HCT116 (cell line): ENCODE results near the gene NDST3.

Experiments
- ATF3 ChIP-seq: IDR thresholded peaks from 2 replicates; pipeline ENCODE4 v1.6.1; 2012
- CBX3 ChIP-seq: IDR thresholded peaks from 2 replicates; pipeline ENCODE4 v1.6.1; 2012; ENCODE audit warnings: low read depth
- EZH2 ChIP-seq: fragments of 200-600 bp; sonication (generic); IDR thresholded peaks from 2 replicates; pipeline ENCODE4 v1.6.1; 2017; ENCODE audit warnings: antibody characterized with exemption, mixed run types
- EZH2phosphoT487 ChIP-seq: fragments of 200-600 bp; IDR thresholded peaks from 2 replicates; pipeline ENCODE4 v1.6.1; 2018; ENCODE audit warnings: antibody characterized with exemption, borderline replicate concordance
- FOSL1 ChIP-seq: IDR thresholded peaks from 2 replicates; pipeline ENCODE4 v1.6.1; 2012; ENCODE audit warnings: low read depth
- JUND ChIP-seq: IDR thresholded peaks from 2 replicates; pipeline ENCODE4 v1.6.1; 2012
- POLR2A ChIP-seq: IDR thresholded peaks from 2 replicates; pipeline ENCODE4 v1.7.0; 2011; ENCODE audit warnings: borderline replicate concordance; ENCODE audit not compliant: insufficient read depth, insufficient read length; ENCODE audit errors: extremely low read depth
- RAD21 ChIP-seq: IDR thresholded peaks from 2 replicates; pipeline ENCODE4 v1.6.1; 2012; ENCODE audit warnings: low read depth, mild to moderate bottlenecking
- REST ChIP-seq: IDR thresholded peaks from 2 replicates; pipeline ENCODE4 v1.6.1; 2012; ENCODE audit warnings: low read depth
- SIN3A ChIP-seq: IDR thresholded peaks from 2 replicates; pipeline ENCODE4 v1.6.1; 2012; ENCODE audit warnings: low read depth
- SP1 ChIP-seq: IDR thresholded peaks from 2 replicates; pipeline ENCODE4 v1.6.1; 2012; ENCODE audit warnings: low read depth
- YY1 ChIP-seq: IDR thresholded peaks from 2 replicates; pipeline ENCODE4 v1.6.1; 2011; ENCODE audit warnings: low read length, low read depth, moderate library complexity, mild to moderate bottlenecking; ENCODE audit not compliant: insufficient replicate concordance; ENCODE audit errors: extremely low read depth
- TF ChIP-seq, protein P1 (sequence below), 3 experiments: fragments of 200-600 bp in 1 of 3; sonication (generic) in 1 of 3; IDR thresholded peaks in 2 of 3; conservative IDR thresholded peaks in 1 of 3; 2 replicates each; pipeline ENCODE4 v1.5.1; 2012 to 2017; ENCODE audit warnings: low read depth in 2 of 3, low read length in 2 of 3, antibody characterized with exemption in 1 of 3, borderline replicate concordance in 1 of 3, control low read depth in 1 of 3, mild to moderate bottlenecking in 1 of 3, mixed read lengths in 1 of 3, mixed run types in 1 of 3, moderate library complexity in 1 of 3; ENCODE audit not compliant: insufficient read depth in 1 of 3

- TF ChIP-seq, protein P1, sequence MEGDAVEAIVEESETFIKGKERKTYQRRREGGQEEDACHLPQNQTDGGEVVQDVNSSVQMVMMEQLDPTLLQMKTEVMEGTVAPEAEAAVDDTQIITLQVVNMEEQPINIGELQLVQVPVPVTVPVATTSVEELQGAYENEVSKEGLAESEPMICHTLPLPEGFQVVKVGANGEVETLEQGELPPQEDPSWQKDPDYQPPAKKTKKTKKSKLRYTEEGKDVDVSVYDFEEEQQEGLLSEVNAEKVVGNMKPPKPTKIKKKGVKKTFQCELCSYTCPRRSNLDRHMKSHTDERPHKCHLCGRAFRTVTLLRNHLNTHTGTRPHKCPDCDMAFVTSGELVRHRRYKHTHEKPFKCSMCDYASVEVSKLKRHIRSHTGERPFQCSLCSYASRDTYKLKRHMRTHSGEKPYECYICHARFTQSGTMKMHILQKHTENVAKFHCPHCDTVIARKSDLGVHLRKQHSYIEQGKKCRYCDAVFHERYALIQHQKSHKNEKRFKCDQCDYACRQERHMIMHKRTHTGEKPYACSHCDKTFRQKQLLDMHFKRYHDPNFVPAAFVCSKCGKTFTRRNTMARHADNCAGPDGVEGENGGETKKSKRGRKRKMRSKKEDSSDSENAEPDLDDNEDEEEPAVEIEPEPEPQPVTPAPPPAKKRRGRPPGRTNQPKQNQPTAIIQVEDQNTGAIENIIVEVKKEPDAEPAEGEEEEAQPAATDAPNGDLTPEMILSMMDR (IDR thresholded peaks at IDR 0.05 in 2 of 3, conservative IDR thresholded peaks at IDR 0.05 in 1 of 3; ENCODE audit: borderline replicate concordance in 1 of 3, insufficient read depth in 1 of 3, low read depth in 2 of 3, low read length in 2 of 3) = no peak
- TF ChIP-seq FOSL1 = no peak
- no peak for TF ChIP-seq ATF3
- TF ChIP-seq POLR2A = no peak
- TF ChIP-seq RAD21 = no peak
- no peak for TF ChIP-seq YY1
- TF ChIP-seq SP1 = no peak
- TF ChIP-seq EZH2phosphoT487 = no peak
- no peak for TF ChIP-seq REST
- no peak for TF ChIP-seq SIN3A
- TF ChIP-seq JUND = no peak
- TF ChIP-seq EZH2 = no peak
- TF ChIP-seq CBX3 = no peak
These were observed 251.6 kb downstream of the NDST3 start for GRCh38 chr4:118285931-118286330.
